Right ventricle myocardium superior (tissue), 1 donor: ENCODE results near the gene CACHD1. TPM values are rescaled to one million over a fixed set of nuclear protein-coding genes. Genes with fewer than 3 reads are reported as not detected.
A peak's percentile ranks its signal among the peaks of the same experiment; 100 is the strongest.

Source experiments
- ATAC-seq: fragments of 200-7000 bp; cut with Tn5 transposase; one replicate; pipeline ENCODE4 v1.9.1; 2020; ENCODE audit warnings: mild to moderate bottlenecking; ENCODE audit not compliant: poor library complexity
- DNase-seq: peaks from one replicate; pipeline ENCODE4 v3.0.0-alpha.2; 2020
- intact Hi-C: fragments of 100-400 bp; cut with DNase I; formaldehyde crosslinking; loops from one replicate; pipeline ENCODE4 v1.11.2; 2022
- total RNA-seq: library from RNA; stranded (reverse); fragmentation: NEBNext Ultra II Directional; extraction: Animal tissue kit (Norgen Biotek cat#: 25700); gene quantifications from one replicate; pipeline ENCODE4 v1.2.1, GENCODE V29; 2021
- donor health status: DM: no; HTN: yes; CAD: no; lungs with severe emphysema.

CACHD1 gene
- total RNA-seq, 1 donor from 2014 or later, result 4.2 TPM

DNA sequence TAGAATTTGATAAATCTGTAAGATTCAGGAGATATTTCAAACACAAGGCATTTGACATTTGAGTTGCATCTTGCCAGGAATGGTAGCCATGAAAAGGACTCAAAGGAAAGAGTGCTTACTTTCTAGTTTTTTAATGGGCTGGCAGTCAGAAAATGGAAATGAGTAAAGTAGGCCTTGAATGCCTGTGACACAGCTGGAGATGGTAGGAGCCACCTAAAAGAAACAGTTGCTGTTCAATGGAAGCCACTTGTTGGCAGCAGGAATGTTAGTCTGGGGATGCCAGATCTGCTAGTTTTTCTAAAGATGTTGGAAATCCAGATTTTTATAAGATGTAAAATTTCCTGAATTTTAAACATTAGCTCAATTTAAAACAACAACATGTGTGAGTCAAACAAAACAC is 43.6 kb downstream of the CACHD1 start:
- ATAC-seq (no peak), DNase-seq (no peak)
- intact Hi-C loops, result no loop called here

DNA sequence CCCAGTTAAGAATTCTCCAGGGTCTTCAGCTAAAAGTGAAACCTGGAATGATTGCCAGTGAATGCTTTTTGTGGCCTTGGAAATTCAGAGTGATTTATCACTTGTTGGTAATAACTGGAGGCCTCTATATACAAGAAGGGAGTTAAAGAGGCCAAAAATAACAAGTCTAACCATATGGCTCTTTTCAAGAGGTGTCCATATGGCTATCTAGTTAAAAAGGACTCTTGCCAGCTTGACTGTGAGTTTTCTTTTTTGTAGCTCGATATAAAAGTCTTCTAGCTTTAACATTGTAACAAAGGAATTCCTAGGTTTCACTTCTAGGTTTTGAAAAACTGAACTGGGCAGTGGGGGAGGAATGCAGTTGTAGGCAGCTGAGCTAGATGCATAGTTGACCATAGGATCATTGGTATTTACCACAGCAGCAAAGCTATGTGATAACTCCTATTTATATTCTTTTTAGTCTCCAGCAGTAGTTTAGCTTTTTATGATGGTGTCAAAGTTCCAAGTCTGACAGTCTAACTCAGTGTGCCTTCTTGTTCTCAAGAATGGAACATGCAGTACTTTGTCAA is 44.4 kb downstream of the CACHD1 start:
- DNase-seq, result no peak
- peak; percentile 48 for ATAC-seq
- intact Hi-C loops, result no loop called here

DNA sequence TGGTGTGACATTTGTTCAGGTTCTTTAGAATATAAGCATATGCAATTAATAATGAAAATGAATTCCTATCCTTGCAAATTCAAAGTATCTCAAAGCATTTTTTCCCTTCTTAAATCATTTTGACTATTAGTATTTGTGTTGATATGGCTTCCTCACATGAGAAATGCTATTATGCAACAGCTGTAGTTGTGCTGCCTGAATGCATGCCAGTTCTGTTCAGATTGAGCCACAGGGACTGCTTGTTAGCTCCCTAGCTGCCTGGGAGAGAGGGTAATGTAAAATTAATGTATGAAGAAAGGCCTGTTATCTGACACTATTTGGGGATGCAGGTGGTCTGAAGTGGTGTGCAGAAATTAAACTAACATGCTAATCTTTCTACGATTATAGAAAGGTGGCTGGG is 45.5 kb downstream of the CACHD1 start:
- intact Hi-C loops, result no loop called here
- ATAC-seq (peak; percentile 91), DNase-seq (peak; percentile 59)

DNA sequence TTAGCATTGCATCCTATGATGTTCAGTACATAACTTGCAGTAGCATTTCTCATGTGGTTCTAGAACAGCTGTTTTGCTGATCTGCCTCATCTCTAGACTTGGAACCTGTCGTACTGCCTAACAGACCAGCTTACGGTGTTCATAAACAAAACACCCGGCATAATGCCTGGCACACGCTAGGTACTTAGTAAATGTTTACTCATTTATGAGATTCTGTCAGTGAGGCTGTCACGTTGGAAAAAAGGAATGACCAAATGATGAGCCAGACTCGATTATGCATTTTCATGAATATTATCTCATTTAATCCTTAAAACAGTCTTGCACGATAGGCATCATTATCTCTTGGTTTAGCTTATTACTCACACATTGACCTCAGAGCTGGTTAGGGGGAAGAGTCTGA is 46.4 kb downstream of the CACHD1 start:
- no peak for ATAC-seq
- DNase-seq, result no peak
- intact Hi-C loops, result no loop called here

DNA sequence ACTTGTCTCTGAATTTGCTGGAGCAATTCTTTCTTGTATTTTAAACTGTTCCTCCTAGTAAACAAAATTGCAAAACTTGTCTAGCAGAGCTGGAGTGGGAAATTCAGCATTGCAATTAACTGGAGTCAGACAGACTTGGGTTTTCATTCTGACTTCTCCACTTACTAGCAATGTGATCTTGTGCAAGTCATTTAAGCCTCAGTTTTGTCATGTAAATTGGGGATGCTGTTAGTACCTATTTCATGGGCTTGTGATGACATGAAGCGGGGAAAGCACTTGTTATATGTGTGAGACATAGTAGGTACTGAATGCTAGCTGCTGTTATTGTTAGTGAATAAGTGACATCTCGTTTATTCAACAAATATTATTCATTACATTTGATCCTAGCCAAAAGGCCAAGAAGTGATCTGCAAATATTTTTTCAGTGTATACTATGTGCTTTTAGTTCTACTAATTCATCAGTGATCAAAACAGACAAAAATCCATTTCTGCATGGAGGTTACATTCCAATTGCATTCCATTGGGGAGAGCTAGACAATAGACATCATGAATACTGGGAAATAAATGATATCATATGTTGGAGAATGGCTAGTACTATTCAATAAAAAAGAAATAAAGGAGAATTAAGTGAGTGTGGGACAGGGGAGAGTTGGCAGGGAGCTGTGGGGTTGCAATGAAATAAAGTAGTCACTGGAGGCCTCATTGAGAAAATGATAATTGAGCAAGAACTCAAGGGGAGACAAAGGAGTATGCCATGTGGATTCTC is 47.1 kb downstream of the CACHD1 start:
- DNase-seq (no peak), ATAC-seq (no peak)
- intact Hi-C loops, result no loop called here

DNA sequence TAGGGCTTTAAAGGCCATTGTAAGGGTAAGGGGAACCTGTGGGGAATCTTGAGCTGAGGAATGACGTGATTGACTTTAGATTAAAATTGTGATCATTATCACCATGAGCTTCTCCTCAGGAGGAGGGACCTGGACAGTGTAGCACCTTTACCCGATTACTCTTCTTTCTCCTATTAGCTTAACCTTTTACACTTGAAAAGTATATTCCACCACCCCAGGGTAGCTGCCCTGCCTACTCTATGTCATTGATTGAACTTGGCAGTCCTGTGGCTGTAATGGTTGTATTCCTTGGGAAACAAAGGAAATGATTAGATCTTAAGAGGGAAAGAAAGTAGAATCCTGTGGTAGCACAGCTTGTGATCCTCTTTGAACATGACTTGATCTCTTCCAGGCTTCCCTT is 47.7 kb downstream of the CACHD1 start:
- no peak for ATAC-seq
- no peak for DNase-seq
- intact Hi-C loops, result no loop called here

DNA sequence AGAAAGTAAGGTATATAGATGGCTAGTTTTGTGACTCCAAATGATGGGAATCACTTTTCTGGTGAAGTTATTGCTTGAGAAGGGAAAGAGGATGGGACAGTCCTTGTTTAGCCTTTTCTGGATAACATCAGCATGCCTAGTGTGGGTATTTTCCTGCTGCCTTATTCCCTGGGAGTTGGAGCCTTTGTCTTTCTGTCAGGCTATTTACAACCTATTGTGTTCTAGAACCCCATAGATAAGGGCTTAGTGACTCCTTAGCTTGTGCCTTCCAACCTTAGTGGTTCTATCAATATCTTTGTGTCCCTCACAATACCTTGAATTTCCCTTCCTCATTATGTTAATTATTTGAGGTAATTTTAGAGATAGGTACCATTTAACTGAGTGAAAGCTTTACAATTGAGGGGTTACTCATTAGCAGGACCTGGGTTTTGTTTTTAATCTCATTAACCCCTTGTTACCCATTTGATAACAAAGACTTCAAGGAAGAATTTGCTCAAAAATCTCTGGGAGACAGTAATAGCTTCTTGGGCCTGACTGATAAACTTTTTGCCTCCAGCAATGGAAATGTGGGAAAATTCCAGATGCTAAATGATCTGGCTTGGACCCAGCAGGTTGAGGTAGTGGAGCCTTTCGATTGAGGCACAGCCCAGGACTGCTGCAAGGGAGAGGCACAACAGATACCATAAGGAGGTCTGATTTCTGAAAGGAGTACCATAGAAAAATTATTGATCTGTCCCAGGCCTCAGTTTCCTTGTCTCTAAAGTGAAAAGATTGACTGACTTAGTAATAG is 49.0 kb downstream of the CACHD1 start:
- intact Hi-C loops, result no loop called here
- no peak for DNase-seq
- no peak for ATAC-seq

DNA sequence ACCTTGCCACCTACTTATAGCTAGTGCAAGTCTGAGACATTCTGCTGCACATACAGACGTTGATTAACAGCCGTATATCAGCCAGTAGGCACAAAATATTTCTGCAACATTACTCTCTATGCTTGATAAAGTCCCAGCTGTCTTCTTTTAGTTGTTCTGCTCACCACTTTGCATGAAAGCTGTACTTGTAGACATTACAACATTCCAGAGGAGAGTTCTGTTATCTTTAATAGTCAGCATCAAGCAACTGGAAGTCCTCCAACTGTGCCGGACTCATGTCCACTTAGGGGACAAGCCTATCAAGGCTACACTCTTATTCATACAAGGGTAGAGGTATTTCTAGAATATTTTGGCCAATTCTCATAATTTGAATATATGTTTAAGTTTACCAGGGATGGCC is 50.0 kb downstream of the CACHD1 start:
- intact Hi-C loops, result no loop called here
- ATAC-seq (peak; percentile 54), DNase-seq (no peak)

DNA sequence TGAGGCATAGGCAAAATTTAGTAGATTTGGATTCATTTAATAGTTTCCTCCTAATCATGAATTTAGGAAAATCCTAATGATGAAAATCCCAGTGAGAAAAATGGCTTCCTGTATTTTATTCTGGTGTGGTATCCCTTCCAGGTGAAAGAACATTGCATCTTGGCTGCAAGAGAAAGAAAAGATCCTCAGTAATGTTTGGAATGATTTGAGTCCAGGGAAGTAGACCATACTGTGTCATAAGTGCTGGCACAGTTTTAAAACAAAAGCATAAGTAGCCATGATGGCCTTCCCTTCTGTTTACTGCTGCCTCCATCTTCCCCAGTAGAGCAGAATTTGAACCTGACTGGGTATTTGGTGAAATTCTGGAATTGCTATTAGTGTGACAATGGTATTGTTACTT is 52.8 kb downstream of the CACHD1 start:
- ATAC-seq, result no peak

DNA sequence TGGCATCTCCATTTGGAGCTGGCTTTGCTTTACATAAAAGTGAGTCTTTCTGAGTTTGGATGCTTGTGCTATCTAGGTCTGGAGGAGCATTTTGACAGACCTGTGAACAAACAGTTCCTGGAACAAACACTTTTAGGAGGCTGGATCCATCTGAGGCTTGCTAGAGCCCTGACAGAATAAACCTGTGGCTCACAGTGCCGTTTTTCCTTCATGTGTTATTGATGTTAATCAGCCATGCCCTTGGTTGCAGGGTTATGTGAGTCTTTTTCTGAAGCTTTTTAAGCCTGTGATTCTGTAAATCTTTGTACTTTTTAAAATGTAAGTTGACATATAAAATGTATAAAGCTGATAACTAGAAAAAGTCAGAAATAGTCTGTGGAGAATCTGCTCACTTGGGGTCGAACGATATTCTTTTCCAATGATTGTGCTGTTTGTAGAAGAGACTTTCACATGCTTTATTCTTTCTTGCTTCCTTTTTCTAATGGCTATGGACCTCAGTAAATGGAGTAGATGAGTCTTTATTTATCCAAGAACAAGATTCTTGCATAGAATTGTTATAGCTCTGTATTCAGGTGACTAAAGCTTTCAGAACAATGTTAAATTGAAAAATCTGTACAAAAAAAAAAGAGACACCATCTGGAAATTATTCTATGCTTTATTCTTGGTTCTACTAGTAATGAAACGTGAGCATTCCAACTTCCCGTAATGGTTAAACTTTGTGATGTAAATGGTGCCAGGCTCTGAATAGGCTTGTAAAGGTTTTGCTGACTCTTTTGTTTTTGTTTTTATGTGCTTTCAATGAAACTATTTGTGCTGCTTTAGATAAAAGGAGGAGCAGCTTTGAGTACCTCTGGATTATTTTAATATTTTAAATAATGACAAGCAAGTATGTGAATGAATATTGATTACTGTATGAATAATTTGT is 53.7 kb downstream of the CACHD1 start:
- ATAC-seq (no peak), DNase-seq (no peak)
- intact Hi-C loops, result no loop called here

More for the DNA sequence above, 52.8 kb downstream of the CACHD1 start:
- no peak for DNase-seq
- intact Hi-C loops, result no loop called here

DNA sequence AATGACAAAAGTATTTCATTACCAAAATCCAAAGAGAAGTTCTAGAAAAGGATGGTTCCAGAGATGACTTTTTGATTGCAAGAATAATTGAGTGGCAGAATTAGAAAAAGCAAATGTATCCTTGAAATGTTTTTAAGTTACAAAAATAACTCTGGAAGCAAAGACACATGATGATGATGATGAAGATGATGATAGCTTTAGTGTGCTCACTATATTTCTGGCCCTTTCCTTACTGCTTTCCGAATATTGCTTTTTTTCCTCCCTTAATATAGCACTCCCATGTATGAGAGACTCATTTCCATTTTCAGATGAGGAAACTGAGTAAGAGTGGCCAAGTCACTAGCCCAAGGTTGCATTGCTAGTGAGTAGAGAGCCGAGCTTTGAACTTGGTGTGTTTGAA is 54.7 kb downstream of the CACHD1 start:
- intact Hi-C loops, result no loop called here
- DNase-seq (no peak), ATAC-seq (no peak)

DNA sequence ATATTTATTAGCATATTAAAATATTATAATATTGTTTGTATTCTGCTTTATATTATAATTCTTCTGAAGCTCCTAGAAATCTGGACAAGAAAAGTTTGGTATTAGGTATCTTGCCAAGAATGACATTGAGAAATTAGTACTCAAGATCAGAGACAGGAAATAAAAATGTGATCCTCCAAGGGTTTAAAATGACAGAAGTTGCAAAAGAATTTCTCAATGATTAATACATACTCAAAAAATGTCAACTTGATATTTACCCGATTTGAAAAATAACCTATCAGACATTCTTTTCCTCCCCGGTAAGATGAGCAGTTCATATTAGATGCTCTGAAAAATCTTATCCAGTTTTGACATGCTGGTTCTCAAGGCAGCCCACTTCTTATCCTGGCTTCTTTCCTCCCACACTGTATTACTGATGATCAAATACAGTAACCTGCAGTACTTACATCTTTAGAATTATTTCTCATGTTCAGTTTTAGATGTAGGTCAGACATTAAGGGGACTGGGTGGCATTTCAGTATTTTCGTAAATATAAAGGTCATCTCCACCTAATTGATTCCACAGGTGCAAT is 55.3 kb downstream of the CACHD1 start:
- ATAC-seq (peak; percentile 53), DNase-seq (no peak)
- intact Hi-C loops, result no loop called here

DNA sequence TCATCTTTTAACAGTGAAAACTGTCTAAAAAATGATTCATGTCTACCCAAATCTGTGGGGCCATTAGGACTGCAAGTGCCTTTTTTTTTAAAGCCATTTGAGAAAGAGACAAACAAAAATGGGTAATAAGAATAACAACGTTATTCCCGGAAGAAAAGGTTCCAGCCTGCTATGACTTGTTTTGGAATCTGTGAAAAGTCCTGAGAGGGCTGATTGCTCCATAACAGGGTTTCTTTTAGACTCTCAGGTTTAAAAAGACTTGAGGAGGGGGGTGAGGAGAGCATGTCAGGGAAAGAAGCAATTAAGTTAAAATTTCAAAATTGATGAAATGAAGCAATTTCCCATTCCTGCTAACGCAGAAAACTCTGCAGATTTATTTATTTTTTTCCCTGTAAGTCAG is 56.4 kb downstream of the CACHD1 start:
- intact Hi-C loops, result no loop called here
- ATAC-seq, result peak; percentile 73
- no peak for DNase-seq

DNA sequence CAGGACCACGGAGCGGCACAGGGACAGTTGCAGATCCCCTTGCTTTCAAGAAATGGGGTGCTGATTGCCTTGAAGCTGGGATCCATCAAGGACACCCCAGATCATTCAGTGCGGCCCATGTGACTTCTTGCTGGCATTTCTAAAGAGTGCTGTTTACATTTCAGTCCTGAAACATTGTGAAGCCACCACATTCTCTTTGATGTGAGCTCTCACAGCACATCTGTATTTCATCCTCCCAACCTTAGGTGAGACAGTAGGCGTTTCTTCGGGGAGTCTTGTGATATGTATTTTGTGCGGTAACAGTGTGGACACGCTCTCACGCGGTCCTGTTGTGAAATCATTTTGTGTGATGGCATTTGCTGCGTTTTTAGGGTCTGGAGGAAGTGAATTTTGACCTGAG is 57.2 kb downstream of the CACHD1 start:
- intact Hi-C loops, result no loop called here
- DNase-seq (no peak), ATAC-seq (no peak)

DNA sequence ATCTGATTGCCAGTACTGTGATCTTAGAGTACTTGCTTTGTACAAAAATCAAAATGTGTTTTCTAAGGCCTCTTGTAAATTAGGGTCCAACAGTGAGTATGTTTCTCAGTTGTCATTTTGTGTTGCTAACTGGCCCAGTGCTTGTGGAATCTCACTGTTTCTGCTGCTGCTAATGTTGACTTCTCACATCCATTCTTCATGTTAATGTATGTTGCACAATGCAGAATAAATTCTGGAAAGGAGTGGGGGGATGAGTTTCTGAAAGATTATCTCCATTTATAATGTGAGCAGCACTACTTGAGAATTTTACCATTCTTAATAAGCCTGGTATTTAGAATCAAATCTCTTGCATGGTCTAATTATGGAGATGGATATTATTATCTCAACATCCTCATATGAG is 57.9 kb downstream of the CACHD1 start:
- no peak for ATAC-seq
- intact Hi-C loops, result no loop called here

DNA sequence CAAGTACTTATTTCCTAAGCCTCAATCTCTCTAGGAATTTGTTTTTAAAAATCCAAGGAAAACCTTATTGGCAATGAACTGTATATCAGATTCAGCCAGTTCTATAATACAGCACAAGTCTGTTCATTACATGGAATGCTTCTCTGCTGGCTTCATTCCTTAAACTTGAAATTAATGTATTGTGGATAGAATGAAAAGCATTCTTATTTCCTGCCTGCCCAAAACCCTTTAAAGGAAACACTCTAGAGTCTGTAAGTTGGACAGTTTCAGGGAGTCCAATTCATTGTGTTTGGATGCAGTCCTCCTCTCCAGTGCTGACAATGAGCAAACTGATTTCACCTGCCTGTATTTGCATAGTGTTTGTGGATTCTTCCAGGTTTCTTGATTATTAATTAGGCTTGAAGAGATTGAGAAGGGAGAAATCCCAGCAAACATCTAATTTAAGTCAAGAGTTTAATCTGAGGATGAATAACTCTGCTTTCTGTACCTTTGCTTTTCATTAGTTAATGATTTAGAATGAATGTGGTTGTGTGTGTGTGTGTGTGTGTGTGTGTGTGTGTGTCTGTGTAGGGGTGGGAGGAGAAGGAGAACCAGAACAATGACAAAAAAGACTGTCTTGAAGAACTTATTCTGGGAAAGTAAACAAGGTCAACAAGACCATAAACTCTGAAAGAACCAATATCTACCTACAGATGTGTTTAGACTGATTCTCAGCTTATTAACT is 61.2 kb downstream of the CACHD1 start:
- intact Hi-C loops, result no loop called here
- ATAC-seq (no peak), DNase-seq (no peak)

More for the DNA sequence above, 57.9 kb downstream of the CACHD1 start:
- DNase-seq, result no peak

DNA sequence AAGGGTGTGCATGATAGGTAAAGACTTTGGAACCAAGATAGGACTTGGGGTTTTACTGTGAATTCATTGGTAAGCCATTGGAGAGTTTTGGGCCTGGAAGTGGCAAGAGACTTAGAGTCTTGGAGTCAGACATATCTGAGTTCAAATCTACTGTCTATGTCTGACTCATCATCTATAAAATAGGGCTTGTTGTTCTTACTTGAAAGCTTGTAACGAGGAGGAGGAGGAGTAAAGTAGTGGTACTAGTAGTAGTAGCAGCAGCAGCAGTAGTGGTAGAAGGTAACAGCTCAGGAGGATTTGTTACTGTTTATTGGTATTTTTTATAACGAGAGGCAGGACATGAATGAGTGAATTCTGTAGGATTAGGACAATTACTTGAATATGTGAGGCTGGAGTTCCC is 62.7 kb downstream of the CACHD1 start:
- DNase-seq (no peak), ATAC-seq (no peak)
- intact Hi-C loops, result no loop called here
